Right cardiac atrium (tissue), 5 donors: ENCODE data around the gene EIF2S3. TPM values are rescaled to one million over a fixed set of nuclear protein-coding genes. Genes with fewer than 3 reads are reported as not detected.

Source experiments
- polyA plus RNA-seq: library from polyadenylated mRNA; stranded (reverse); fragments of 200-250 nt; gene quantifications from one replicate; pipeline ENCODE4 v1.2.3, GENCODE V29; 2013
- total RNA-seq, 4 donors: library from RNA; stranded (reverse); fragmentation: NEBNext Ultra II Directional; extraction: Animal tissue kit (Norgen Biotek cat#: 25700); gene quantifications; one replicate each; pipeline ENCODE4 v1.2.1, GENCODE V29; 2021
- donor health status: healthy with polysubstance abuse.
- donor health status: DM: no; HTN: yes; CAD: no.
- donor health status: DM: no; HTN: no; CAD: no.
- donor health status: DM: no; HTN: yes; CAD: no; lungs with severe emphysema.
- donor health status: DM: yes; HTN: yes; CAD: no.

The EIF2S3 gene
- total and polyA plus RNA-seq, 5 donors = 32.6 to 97.4 (median 86.2) TPM

Other genes with a start within 250 kb of the EIF2S3 start
- gene APOO, start 147.0 kb upstream of the EIF2S3 start, total RNA-seq = 10 to 100 TPM; 65.7 to 88.9 (median 83.1) TPM
- gene APOO, start 147.0 kb upstream of the EIF2S3 start, polyA plus RNA-seq = 105 TPM
- under 1 TPM in 3 of 4 donors, not detected in 1; 0.31 to 0.65 (median 0.45) TPM for gene CXorf58, start 146.9 kb upstream of the EIF2S3 start, total RNA-seq
- gene CXorf58, start 146.9 kb upstream of the EIF2S3 start, polyA plus RNA-seq = 0.09 TPM
- 1 to 10 TPM; 5.7 to 7.0 (median 6.0) TPM for gene KLHL15, start 27.8 kb upstream of the EIF2S3 start, total RNA-seq
- gene KLHL15, start 27.8 kb upstream of the EIF2S3 start, polyA plus RNA-seq = 3.2 TPM
- gene ZFX, start 94.8 kb downstream of the EIF2S3 start, total RNA-seq = 10 to 100 TPM; 36.0 to 64.4 (median 50.7) TPM
- 5.6 TPM for gene ZFX, start 94.8 kb downstream of the EIF2S3 start, polyA plus RNA-seq